Activated naive CD8-positive, alpha-beta T cell treated with anti-CD3 and anti-CD28 coated beads for 36 hours (primary cell): ENCODE data around the gene GSTT4. TPM values are rescaled to one million over a fixed set of nuclear protein-coding genes. Genes with fewer than 3 reads are reported as not detected.
A peak's percentile ranks its signal among the peaks of the same experiment; 100 is the strongest.
"Not testable (repeated sequence)": the region's sequence is repeated elsewhere in the genome, so short reads cannot be mapped to it uniquely, and the experiment has no call there.

Experiments used
- DNase-seq: peaks from one replicate; pipeline ENCODE4 v3.0.0; 2021
- H3K27ac Mint-ChIP-seq: one replicate; pipeline ENCODE4 v1.8.0; 2022; ENCODE audit warnings: mild to moderate bottlenecking, moderate library complexity, mixed read lengths
- H3K27me3 Mint-ChIP-seq: one replicate; pipeline ENCODE4 v1.8.0; 2022; ENCODE audit warnings: mild to moderate bottlenecking, mixed read lengths
- H3K36me3 Mint-ChIP-seq: one replicate; pipeline ENCODE4 v1.8.0; 2021; ENCODE audit warnings: mild to moderate bottlenecking, mixed read lengths
- H3K4me1 Mint-ChIP-seq: one replicate; pipeline ENCODE4 v1.8.0; 2021; ENCODE audit warnings: mixed read lengths
- H3K4me3 Mint-ChIP-seq: one replicate; pipeline ENCODE4 v1.8.0; 2022; ENCODE audit warnings: mild to moderate bottlenecking, moderate library complexity, mixed read lengths
- H3K9me3 Mint-ChIP-seq: one replicate; pipeline ENCODE4 v1.8.0; 2022; ENCODE audit warnings: mixed read lengths
- total RNA-seq, 2 experiments: library from RNA; stranded (reverse); gene quantifications; one replicate each; pipeline ENCODE4 v1.2.3, GENCODE V29; 2021

The GSTT4 gene
- total RNA-seq, 2 experiments from 2014 or later = not detected

DNA sequence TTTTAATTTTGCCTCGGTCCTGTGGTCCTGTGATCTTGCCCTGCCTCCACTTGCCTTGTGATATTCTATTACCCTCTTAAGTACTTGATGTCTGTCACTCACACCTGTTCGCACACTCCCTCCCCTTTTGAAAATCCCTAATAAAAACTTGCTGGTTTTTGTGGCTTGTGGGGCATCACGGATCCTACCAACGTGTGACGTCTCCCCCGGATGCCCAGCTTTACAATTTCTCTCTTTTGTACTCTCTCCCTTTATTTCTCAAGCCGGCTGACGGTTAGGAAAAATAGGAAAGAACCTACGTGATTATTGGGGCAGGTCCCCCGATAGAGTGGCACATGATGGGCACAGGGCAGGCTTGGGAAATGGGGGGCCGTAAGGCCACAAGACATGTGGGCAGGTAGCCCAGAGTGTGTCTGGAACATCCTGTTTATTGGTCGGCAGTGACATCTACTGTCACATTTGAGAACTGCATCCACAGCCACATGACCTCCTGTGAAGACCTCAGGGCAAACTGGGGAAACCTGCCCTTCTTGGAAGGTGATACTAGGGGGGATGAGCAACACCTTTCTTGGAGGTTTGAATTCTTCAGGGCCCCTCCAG lies 48.9 kb downstream of the GSTT4 start:
- H3K27me3 Mint-ChIP-seq, H3K9me3 Mint-ChIP-seq, H3K4me1 Mint-ChIP-seq, H3K4me3 Mint-ChIP-seq, H3K36me3 Mint-ChIP-seq: not testable (repeated sequence)
- peak overlapping the region; percentile 50 for H3K27ac Mint-ChIP-seq
- peak; percentile 74 for DNase-seq

DNA sequence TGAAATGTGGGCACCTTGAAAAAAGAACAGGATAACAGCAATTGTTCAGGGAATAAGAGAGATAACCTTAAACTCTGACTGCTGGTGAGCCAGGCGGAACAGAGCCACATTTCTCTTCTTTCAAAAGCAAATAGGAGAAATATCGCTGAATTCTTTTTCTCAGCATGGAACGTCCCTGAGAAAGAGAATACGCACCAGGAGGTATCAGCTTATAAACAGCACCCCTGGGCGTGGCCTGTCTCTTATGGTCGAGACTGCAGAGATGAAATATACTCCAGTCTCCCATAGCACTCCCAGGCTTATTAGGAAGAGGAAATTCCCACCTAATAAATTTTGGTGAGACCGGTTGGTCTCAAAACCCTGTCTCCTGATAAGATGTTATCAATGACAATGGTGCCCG lies 49.4 kb downstream of the GSTT4 start:
- not testable (repeated sequence) for H3K27ac Mint-ChIP-seq, DNase-seq, H3K4me1 Mint-ChIP-seq, H3K36me3 Mint-ChIP-seq, H3K27me3 Mint-ChIP-seq, H3K4me3 Mint-ChIP-seq, H3K9me3 Mint-ChIP-seq

DNA sequence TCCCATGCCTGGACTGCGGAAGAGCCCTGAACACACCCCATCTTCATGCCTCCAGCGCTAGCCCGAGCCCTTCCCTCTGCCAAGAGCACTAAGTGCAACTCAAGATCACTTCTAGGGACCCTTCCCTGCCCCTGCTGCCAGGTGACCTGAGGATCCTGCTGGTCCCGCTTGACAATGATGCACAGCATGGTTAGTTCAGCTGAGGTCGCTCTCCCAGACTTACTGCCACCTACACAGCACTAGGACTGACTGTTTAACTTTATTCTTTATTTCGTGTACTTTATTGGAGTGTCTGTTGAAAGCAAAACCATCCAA lies 50.3 kb downstream of the GSTT4 start:
- H3K4me1 Mint-ChIP-seq, H3K9me3 Mint-ChIP-seq, H3K27ac Mint-ChIP-seq, DNase-seq, H3K36me3 Mint-ChIP-seq, H3K4me3 Mint-ChIP-seq, H3K27me3 Mint-ChIP-seq: not testable (repeated sequence)

GRCh38 chr22:23954193-23954990 lies 50.9 kb downstream of the GSTT4 start:
- H3K9me3 Mint-ChIP-seq, H3K27ac Mint-ChIP-seq, H3K27me3 Mint-ChIP-seq: not testable (repeated sequence)

GRCh38 chr22:23953485-23953884 lies 51.8 kb downstream of the GSTT4 start:
- H3K9me3 Mint-ChIP-seq, H3K4me1 Mint-ChIP-seq, H3K4me3 Mint-ChIP-seq, H3K27me3 Mint-ChIP-seq, H3K36me3 Mint-ChIP-seq, DNase-seq, H3K27ac Mint-ChIP-seq: not testable (repeated sequence)

More at GRCh38 chr22:23954193-23954990, 50.9 kb downstream of the GSTT4 start:
- H3K4me1 Mint-ChIP-seq, H3K36me3 Mint-ChIP-seq, DNase-seq, H3K4me3 Mint-ChIP-seq: not testable (repeated sequence)

- H3K27ac Mint-ChIP-seq, H3K4me1 Mint-ChIP-seq, H3K9me3 Mint-ChIP-seq, H3K27me3 Mint-ChIP-seq, H3K4me3 Mint-ChIP-seq, DNase-seq, H3K36me3 Mint-ChIP-seq: not testable (repeated sequence)
Measured at GRCh38 chr22:23952794-23953405, 52.4 kb downstream of the GSTT4 start.

- H3K36me3 Mint-ChIP-seq, H3K9me3 Mint-ChIP-seq, H3K27ac Mint-ChIP-seq, H3K4me3 Mint-ChIP-seq, DNase-seq, H3K27me3 Mint-ChIP-seq, H3K4me1 Mint-ChIP-seq: not testable (repeated sequence)
Measured at GRCh38 chr22:23951383-23951782, 53.9 kb downstream of the GSTT4 start.

DNA sequence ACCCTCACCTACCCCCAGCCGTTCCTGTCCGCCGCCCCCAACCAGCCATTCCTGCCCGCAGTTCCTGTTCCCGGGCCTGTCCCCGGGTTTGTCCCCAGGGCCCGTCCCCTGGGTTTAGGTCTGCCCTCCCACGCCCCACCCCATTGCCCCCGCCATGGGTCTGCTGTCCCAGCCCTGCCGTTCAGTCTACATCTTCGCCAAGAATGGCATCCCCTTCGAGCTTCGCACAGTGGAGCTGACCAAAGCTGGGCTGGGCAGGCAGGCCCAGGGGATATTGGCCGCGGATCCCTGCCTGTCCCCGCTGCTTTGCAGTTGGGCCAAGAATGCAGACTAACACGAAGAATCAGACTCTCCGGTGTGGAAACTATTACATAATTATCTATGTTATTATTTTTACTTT lies 55.5 kb downstream of the GSTT4 start:
- H3K9me3 Mint-ChIP-seq, H3K4me3 Mint-ChIP-seq, DNase-seq, H3K36me3 Mint-ChIP-seq, H3K4me1 Mint-ChIP-seq, H3K27me3 Mint-ChIP-seq, H3K27ac Mint-ChIP-seq: not testable (repeated sequence)

Other genes starting within 250 kb of the GSTT4 start
- gene C22orf15, start 242.5 kb downstream of the GSTT4 start, total RNA-seq = under 1 TPM; 0.33 to 0.74 TPM
- 100 to 1,000 TPM; 224 to 241 TPM for gene CHCHD10, start 237.5 kb downstream of the GSTT4 start, total RNA-seq
- gene MMP11, start 232.6 kb downstream of the GSTT4 start, total RNA-seq = under 1 TPM; 0.44 to 0.64 TPM
- gene SMARCB1, start 218.5 kb downstream of the GSTT4 start, total RNA-seq = 10 to 100 TPM; 94.3 to 94.5 TPM
- gene DERL3, start 166.4 kb downstream of the GSTT4 start, total RNA-seq = 1 to 10 TPM; 4.0 to 5.9 TPM
- 1 to 10 TPM; 5.2 to 5.9 TPM for gene SLC2A11, start 147.6 kb downstream of the GSTT4 start, total RNA-seq
- gene MIF, start 111.1 kb downstream of the GSTT4 start, total RNA-seq = 1,000 to 10,000 TPM; 1,236 to 1,275 TPM
- not detected for gene GSTT2B, start 44.3 kb downstream of the GSTT4 start, total RNA-seq
- gene DDTL, start 38.6 kb downstream of the GSTT4 start, total RNA-seq = not detected
- 100 to 1,000 TPM; 103 to 108 TPM for gene DDT, start 31.0 kb downstream of the GSTT4 start, total RNA-seq
- gene GSTT2, start 25.3 kb downstream of the GSTT4 start, total RNA-seq = not detected
- 10 to 100 TPM; 71.0 to 75.8 TPM for gene CABIN1, start 5.9 kb upstream of the GSTT4 start, total RNA-seq
- gene SUSD2, start 176.0 kb upstream of the GSTT4 start, total RNA-seq = under 1 TPM; 0.56 to 0.80 TPM
- not detected for gene GGT5, start 239.6 kb upstream of the GSTT4 start, total RNA-seq